ENCODE results near the gene NGEF. TPM values are rescaled to one million over a fixed set of nuclear protein-coding genes. Genes with fewer than 3 reads are reported as not detected.

The NGEF gene
- total and polyA plus RNA-seq, 4 donors: 15.4 to 46.3 (median 29.2) TPM

- no peaks in the 10 kb centered on the region for H3K4me1 ChIP-seq (ENCODE audit: control insufficient read depth, insufficient read depth, low read length)
- no peak for DNase-seq (ENCODE audit: low read depth in 4 of 6, low spot score in 6 of 6)
- H3K36me3 ChIP-seq (ENCODE audit: control insufficient read depth, insufficient read depth, low read length): no peaks in the 10 kb centered on the region
- H3K27me3 ChIP-seq (ENCODE audit: control insufficient read depth, insufficient read depth, low read length): no peaks in the 10 kb centered on the region
- H3K27ac ChIP-seq (ENCODE audit: low read depth, low read length): no peak overlapping the region
- WGBS (ENCODE audit: insufficient coverage): 83% methylated on average over 9 of the region's 9 CpGs
- H3K9me3 ChIP-seq (ENCODE audit: control insufficient read depth, insufficient read depth, low read length): no peaks in the 10 kb centered on the region
- H3K4me3 ChIP-seq (ENCODE audit: low read depth, low read length): no peak overlapping the region
These were observed 32.0 kb upstream of the NGEF start for GRCh38 chr2:233044974-233045605.

GRCh38 chr2:233042549-233042948 lies 29.5 kb upstream of the NGEF start:
- Histone ChIP-seq H3K27ac (ENCODE audit: low read depth, low read length) (no peak overlapping the region), H3K9me3 (ENCODE audit: control insufficient read depth, insufficient read depth, low read length) (no peaks in the 10 kb centered on the region), H3K4me1 (ENCODE audit: control insufficient read depth, insufficient read depth, low read length) (no peaks in the 10 kb centered on the region), H3K4me3 (ENCODE audit: low read depth, low read length) (no peak overlapping the region), H3K36me3 (ENCODE audit: control insufficient read depth, insufficient read depth, low read length) (no peaks in the 10 kb centered on the region), H3K27me3 (ENCODE audit: control insufficient read depth, insufficient read depth, low read length) (no peaks in the 10 kb centered on the region)
- 91% methylated on average over 6 of the region's 9 CpGs for WGBS (ENCODE audit: insufficient coverage)
- DNase-seq (ENCODE audit: low read depth in 4 of 6, low spot score in 6 of 6): no peak

- no peak for DNase-seq (ENCODE audit: low read depth in 4 of 6, low spot score in 6 of 6)
- no peaks in the 10 kb centered on the region for H3K27me3 ChIP-seq (ENCODE audit: control insufficient read depth, insufficient read depth, low read length)
- H3K4me1 ChIP-seq (ENCODE audit: control insufficient read depth, insufficient read depth, low read length): no peaks in the 10 kb centered on the region
- H3K9me3 ChIP-seq (ENCODE audit: control insufficient read depth, insufficient read depth, low read length): peaks cover 2% of the 10 kb centered on the region
- WGBS (ENCODE audit: insufficient coverage): 83% methylated on average over 9 of the region's 10 CpGs
- H3K4me3 ChIP-seq (ENCODE audit: low read depth, low read length): no peak overlapping the region
- H3K27ac ChIP-seq (ENCODE audit: low read depth, low read length): no peak overlapping the region
- H3K36me3 ChIP-seq (ENCODE audit: control insufficient read depth, insufficient read depth, low read length): no peaks in the 10 kb centered on the region
These were observed 28.8 kb upstream of the NGEF start for GRCh38 chr2:233041722-233042323.

- Histone ChIP-seq H3K9me3 (ENCODE audit: control insufficient read depth, insufficient read depth, low read length) (peaks cover 2% of the 10 kb centered on the region), H3K4me1 (ENCODE audit: control insufficient read depth, insufficient read depth, low read length) (no peaks in the 10 kb centered on the region), H3K4me3 (ENCODE audit: low read depth, low read length) (no peak overlapping the region), H3K36me3 (ENCODE audit: control insufficient read depth, insufficient read depth, low read length) (no peaks in the 10 kb centered on the region), H3K27me3 (ENCODE audit: control insufficient read depth, insufficient read depth, low read length) (no peaks in the 10 kb centered on the region), H3K27ac (ENCODE audit: low read depth, low read length) (no peak overlapping the region)
- WGBS (ENCODE audit: insufficient coverage): 86% methylated on average over 4 of the region's 4 CpGs
- DNase-seq (ENCODE audit: low read depth in 4 of 6, low spot score in 6 of 6): no peak
These were observed 27.5 kb upstream of the NGEF start for GRCh38 chr2:233040571-233040970.

GRCh38 chr2:233039846-233040530 lies 26.9 kb upstream of the NGEF start:
- H3K27ac ChIP-seq (ENCODE audit: low read depth, low read length): no peak overlapping the region
- H3K36me3 ChIP-seq (ENCODE audit: control insufficient read depth, insufficient read depth, low read length): no peaks in the 10 kb centered on the region
- 92% methylated on average over 2 of the region's 10 CpGs for WGBS (ENCODE audit: insufficient coverage)

GRCh38 chr2:233039212-233039845 lies 26.3 kb upstream of the NGEF start:
- no peak for DNase-seq (ENCODE audit: low read depth in 4 of 6, low spot score in 6 of 6)
- H3K27ac ChIP-seq (ENCODE audit: low read depth, low read length): no peak overlapping the region
- no peaks in the 10 kb centered on the region for H3K36me3 ChIP-seq (ENCODE audit: control insufficient read depth, insufficient read depth, low read length)
- no peak overlapping the region for H3K4me3 ChIP-seq (ENCODE audit: low read depth, low read length)
- peaks cover 2% of the 10 kb centered on the region for H3K9me3 ChIP-seq (ENCODE audit: control insufficient read depth, insufficient read depth, low read length)
- H3K27me3 ChIP-seq (ENCODE audit: control insufficient read depth, insufficient read depth, low read length): no peaks in the 10 kb centered on the region
- WGBS (ENCODE audit: insufficient coverage): 95% methylated on average over 4 of the region's 8 CpGs
- no peaks in the 10 kb centered on the region for H3K4me1 ChIP-seq (ENCODE audit: control insufficient read depth, insufficient read depth, low read length)

More at GRCh38 chr2:233039846-233040530, 26.9 kb upstream of the NGEF start:
- DNase-seq (ENCODE audit: low read depth in 4 of 6, low spot score in 6 of 6): no peak
- no peaks in the 10 kb centered on the region for H3K27me3 ChIP-seq (ENCODE audit: control insufficient read depth, insufficient read depth, low read length)
- H3K9me3 ChIP-seq (ENCODE audit: control insufficient read depth, insufficient read depth, low read length): peaks cover 2% of the 10 kb centered on the region
- H3K4me1 ChIP-seq (ENCODE audit: control insufficient read depth, insufficient read depth, low read length): no peaks in the 10 kb centered on the region
- no peak overlapping the region for H3K4me3 ChIP-seq (ENCODE audit: low read depth, low read length)

- H3K36me3 ChIP-seq (ENCODE audit: control insufficient read depth, insufficient read depth, low read length): no peaks in the 10 kb centered on the region
- no peak overlapping the region for H3K27ac ChIP-seq (ENCODE audit: low read depth, low read length)
- no CpG with 5 or more reads among the region's 2 CpGs for whole genome bisulfite sequencing (ENCODE audit: insufficient coverage)
- H3K27me3 ChIP-seq (ENCODE audit: control insufficient read depth, insufficient read depth, low read length): no peaks in the 10 kb centered on the region
- H3K9me3 ChIP-seq (ENCODE audit: control insufficient read depth, insufficient read depth, low read length): peaks cover 2% of the 10 kb centered on the region
- H3K4me3 ChIP-seq (ENCODE audit: low read depth, low read length): no peak overlapping the region
- H3K4me1 ChIP-seq (ENCODE audit: control insufficient read depth, insufficient read depth, low read length): peaks cover 7% of the 10 kb centered on the region
- no peak for DNase-seq (ENCODE audit: low read depth in 4 of 6, low spot score in 6 of 6)
These were observed 24.0 kb upstream of the NGEF start for GRCh38 chr2:233037078-233037477.

GRCh38 chr2:233036162-233036838 lies 23.2 kb upstream of the NGEF start:
- WGBS (ENCODE audit: insufficient coverage): 69% methylated on average over 12 of the region's 12 CpGs
- Histone ChIP-seq H3K9me3 (ENCODE audit: control insufficient read depth, insufficient read depth, low read length) (peaks cover 2% of the 10 kb centered on the region), H3K4me1 (ENCODE audit: control insufficient read depth, insufficient read depth, low read length) (peaks cover 14% of the 10 kb centered on the region), H3K4me3 (ENCODE audit: low read depth, low read length) (no peak overlapping the region), H3K27ac (ENCODE audit: low read depth, low read length) (no peak overlapping the region), H3K36me3 (ENCODE audit: control insufficient read depth, insufficient read depth, low read length) (no peaks in the 10 kb centered on the region), H3K27me3 (ENCODE audit: control insufficient read depth, insufficient read depth, low read length) (no peaks in the 10 kb centered on the region)
- no peak for DNase-seq (ENCODE audit: low read depth in 4 of 6, low spot score in 6 of 6)

- Histone ChIP-seq H3K27ac (ENCODE audit: low read depth, low read length) (no peak overlapping the region), H3K27me3 (ENCODE audit: control insufficient read depth, insufficient read depth, low read length) (no peaks in the 10 kb centered on the region), H3K4me3 (ENCODE audit: low read depth, low read length) (no peak overlapping the region), H3K9me3 (ENCODE audit: control insufficient read depth, insufficient read depth, low read length) (peaks cover 2% of the 10 kb centered on the region), H3K36me3 (ENCODE audit: control insufficient read depth, insufficient read depth, low read length) (no peaks in the 10 kb centered on the region), H3K4me1 (ENCODE audit: control insufficient read depth, insufficient read depth, low read length) (peaks cover 15% of the 10 kb centered on the region)
- DNase-seq (ENCODE audit: low read depth in 4 of 6, low spot score in 6 of 6): no peak
- WGBS (ENCODE audit: insufficient coverage): 96% methylated on average over 23 of the region's 23 CpGs
These were observed 22.5 kb upstream of the NGEF start for GRCh38 chr2:233035426-233036161.

All from spinal cord (tissue), 10 donors.